Lung (tissue), 12 donors: Measurements from ENCODE around the gene CHAF1B. TPM values are rescaled to one million over a fixed set of nuclear protein-coding genes. Genes with fewer than 3 reads are reported as not detected.
A peak's percentile ranks its signal among the peaks of the same experiment; 100 is the strongest.

Source experiments
- ATAC-seq: fragments of 200-7000 bp; cut with Tn5 transposase; one replicate; pipeline ENCODE4 v1.9.1; 2020; ENCODE audit warnings: moderate number of reproducible peaks; ENCODE audit not compliant: insufficient read depth, low FRiP score
- DNase-seq, 3 donors: peaks; one replicate each; pipeline ENCODE4 v3.0.0-alpha.2; 2013 to 2017
- H3K27ac ChIP-seq, 2 donors: one replicate each; pipeline ENCODE4 v1.5.1; 2013; ENCODE audit warnings: mild to moderate bottlenecking in 2 of 2, moderate library complexity in 2 of 2, control low read depth in 1 of 2, inconsistent platforms in 1 of 2, low read depth in 1 of 2, low read length in 1 of 2
- H3K27me3 ChIP-seq, 3 donors: one replicate each; pipeline ENCODE4 v1.5.1; 2013; ENCODE audit warnings: low read length in 2 of 3; ENCODE audit not compliant: control insufficient read depth in 3 of 3, insufficient read depth in 3 of 3
- H3K36me3 ChIP-seq, 4 donors: one replicate each; pipeline ENCODE4 v1.5.1; 2013; ENCODE audit warnings: low read length in 4 of 4, mild to moderate bottlenecking in 1 of 4, moderate library complexity in 1 of 4; ENCODE audit not compliant: control insufficient read depth in 4 of 4, insufficient read depth in 4 of 4
- H3K4me1 ChIP-seq, 5 donors: one replicate each; pipeline ENCODE4 v1.5.1; 2013; ENCODE audit warnings: low read length in 5 of 5, mild to moderate bottlenecking in 2 of 5, moderate library complexity in 1 of 5; ENCODE audit not compliant: control insufficient read depth in 5 of 5, insufficient read depth in 5 of 5
- H3K4me3 ChIP-seq: one replicate; pipeline ENCODE4 v1.5.1; 2013; ENCODE audit warnings: mild to moderate bottlenecking, control low read depth, moderate library complexity
- H3K9ac ChIP-seq, 2 donors: one replicate each; pipeline ENCODE4 v1.5.1; 2013; ENCODE audit warnings: low read length in 2 of 2, control low read depth in 1 of 2; ENCODE audit not compliant: insufficient read depth in 1 of 2
- H3K9me3 ChIP-seq, 4 donors: one replicate each; pipeline ENCODE4 v1.5.1; 2013; ENCODE audit warnings: low read length in 3 of 4, mild to moderate bottlenecking in 1 of 4, moderate library complexity in 1 of 4; ENCODE audit not compliant: control insufficient read depth in 4 of 4, insufficient read depth in 3 of 4
- CTCF ChIP-seq: IDR thresholded peaks from 2 replicates; pipeline ENCODE4 v1.5.1; 2012; ENCODE audit warnings: mild to moderate bottlenecking; ENCODE audit errors: control extremely low read depth, extremely low read depth
- WGBS, 2 donors: extraction: QIAGEN DNeasy Blood & Tissue Kit; methylation state at CpG; one replicate each; pipeline ENCODE4 v1.1.7; 2013; 5-methylcytosine and 5-hydroxymethylcytosine counted together
- polyA plus RNA-seq, 2 donors: library from polyadenylated mRNA; stranded (reverse); fragments of 200-250 nt; gene quantifications; one replicate each; pipeline ENCODE4 v1.2.1, GENCODE V29; 2013
- total RNA-seq, 2 donors: library from RNA; depleted of rRNA in 1 of 2; stranded (reverse); fragments of >200 nt in 1 of 2; gene quantifications; one replicate each; pipeline ENCODE4 v1.2.1, GENCODE V29; 2014 to 2021
- donor health status: control.
- donor health status: control.
- donor health status: Bipolar disorder and iron deficiency.
- donor health status: healthy.
- donor health status: DM: yes; HTN: yes; CAD: no.

The CHAF1B gene
- total and polyA plus RNA-seq, 4 donors: 1.3 to 3.4 (median 1.6) TPM

- Histone ChIP-seq H3K4me3 (no peak overlapping the region), H3K27ac (no peak overlapping the region), H3K36me3 (peaks cover 13 to 41% (median 30%) of the 10 kb centered on the region in 4 donors), H3K9me3 (no peaks in the 10 kb centered on the region), H3K9ac (no peak overlapping the region), H3K27me3 (no peaks in the 10 kb centered on the region), H3K4me1 (peaks cover 0 to 2% (median 0%) of the 10 kb centered on the region in 5 donors)
- 98% methylated on average over 2 of the region's 2 CpGs for WGBS, 2 donors
- ATAC-seq (no peak), DNase-seq (no peak)
- no peak for TF ChIP-seq CTCF
These were observed 35.9 kb upstream of the CHAF1B start for GRCh38 chr21:36349315-36349714.

GRCh38 chr21:36350282-36350910 is 34.8 kb upstream of the CHAF1B start:
- no peak for TF ChIP-seq CTCF
- Histone ChIP-seq H3K4me3 (no peak overlapping the region), H3K4me1 (peaks cover 0 to 2% (median 0%) of the 10 kb centered on the region in 5 donors), H3K27ac (peak overlapping the region in 1 of 2 donors; percentile 53), H3K27me3 (no peaks in the 10 kb centered on the region), H3K9ac (no peak overlapping the region), H3K9me3 (no peaks in the 10 kb centered on the region), H3K36me3 (peaks cover 19 to 41% (median 28%) of the 10 kb centered on the region in 4 donors)
- DNase-seq: no peak
- ATAC-seq: no peak
- 90 to 91% methylated on average over 11 of the region's 11 CpGs for WGBS, 2 donors

- Histone ChIP-seq H3K9me3 (no peaks in the 10 kb centered on the region), H3K4me1 (no peaks in the 10 kb centered on the region), H3K9ac (no peak overlapping the region), H3K27me3 (no peaks in the 10 kb centered on the region), H3K27ac (no peak overlapping the region), H3K4me3 (no peak overlapping the region), H3K36me3 (peaks cover 4 to 33% (median 20%) of the 10 kb centered on the region in 4 donors)
- ATAC-seq (no peak), DNase-seq (no peak)
- TF ChIP-seq CTCF: no peak
- 92 to 95% methylated on average over 5 of the region's 5 CpGs for WGBS, 2 donors
These were observed 30.1 kb upstream of the CHAF1B start for GRCh38 chr21:36354918-36355680.
